ENCODE measurements around the gene BRINP3. TPM values are rescaled to one million over a fixed set of nuclear protein-coding genes. Genes with fewer than 3 reads are reported as not detected.

Gene BRINP3
- total and polyA plus RNA-seq, 2 donors (not counting 3 experiments of a cell fraction or from before 2014, with no cell fraction given) = not detected

- ChIA-PET CTCF (no interaction called here), POLR2A (no interaction called here)
- no peaks in the 10 kb centered on the region for H3K9me1 ChIP-seq (replicated peaks; ENCODE audit: control insufficient read depth, extremely low read depth, insufficient read depth, low read length)
- H2AFZ ChIP-seq (ENCODE audit: low read depth, low read length) = no peak overlapping the region
- no peak overlapping the region for H3K9ac ChIP-seq (replicated peaks; ENCODE audit: extremely low read depth, insufficient read depth, low read length)
- H3K9me3 ChIP-seq (replicated peaks; ENCODE audit: control insufficient read depth, insufficient read depth, low read length) = no peaks in the 10 kb centered on the region
- DNase-seq (ENCODE audit: low read depth, low spot score) (no peak), FAIRE-seq (no peak)
- H3K27ac ChIP-seq (ENCODE audit: insufficient read depth, low read depth, low read length) = no peak overlapping the region
- dilution Hi-C loops (cut with MboI; ENCODE audit: extremely low pct_ligation_motif_present, low sequenced_read_pairs) = no loop called here
- no peak overlapping the region for H3K4me2 ChIP-seq (ENCODE audit: insufficient read depth, low read length)
- no peaks in the 10 kb centered on the region for H3K4me1 ChIP-seq (ENCODE audit: control insufficient read depth, extremely low read depth, insufficient read depth, low read length)
- H3K79me2 ChIP-seq (ENCODE audit: control insufficient read depth, insufficient read depth, low read length) = no peaks in the 10 kb centered on the region
- no peak for TF ChIP-seq MYC (IDR thresholded peaks at IDR 0.05; ENCODE audit: low read depth, low read length)
- no peak for TF ChIP-seq GATA2 (IDR thresholded peaks at IDR 0.05; ENCODE audit: insufficient read depth, insufficient read length, low read depth, low read length)
- TF ChIP-seq, protein P1, sequence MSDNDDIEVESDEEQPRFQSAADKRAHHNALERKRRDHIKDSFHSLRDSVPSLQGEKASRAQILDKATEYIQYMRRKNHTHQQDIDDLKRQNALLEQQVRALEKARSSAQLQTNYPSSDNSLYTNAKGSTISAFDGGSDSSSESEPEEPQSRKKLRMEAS (IDR thresholded peaks at IDR 0.05; ENCODE audit: insufficient read depth, insufficient read length) = no peak
- H3K36me3 ChIP-seq (ENCODE audit: control insufficient read depth in 2 of 2, extremely low read depth in 1 of 2, insufficient read depth in 2 of 2, low read length in 2 of 2) = no peaks in the 10 kb centered on the region
- BruUV-seq (replicated peaks) = no TSS peak
- H3K4me3 ChIP-seq (replicated peaks in 1 of 3; ENCODE audit: insufficient read depth in 1 of 3, low read depth in 1 of 3, low read length in 3 of 3) = no peak overlapping the region
- no peaks in the 10 kb centered on the region for H3K27me3 ChIP-seq (ENCODE audit: control insufficient read depth in 2 of 2, insufficient read depth in 2 of 2, low read length in 2 of 2)
- no peaks in the 10 kb centered on the region for H4K20me1 ChIP-seq (replicated peaks; ENCODE audit: control insufficient read depth, extremely low read depth, insufficient read depth, low read length)
- intact Hi-C loops (cut with micrococcal nuclease) = no loop called here
These were observed 410.1 kb downstream of the BRINP3 start for GRCh38 chr1:190067592-190067991.

GRCh38 chr1:190066011-190066410 is 411.7 kb downstream of the BRINP3 start:
- ChIA-PET CTCF (interaction anchor here (3.5 kb wide), 1 partner anchor 10 kb away, joined by 13 read pairs; no protein-coding TSS in a partner anchor), POLR2A (no interaction called here)
- TF ChIP-seq EZH2 (IDR thresholded peaks at IDR 0.05; ENCODE audit: borderline replicate concordance, low read depth, low read length, severe bottlenecking) = no peak
- TF ChIP-seq, protein P2, sequence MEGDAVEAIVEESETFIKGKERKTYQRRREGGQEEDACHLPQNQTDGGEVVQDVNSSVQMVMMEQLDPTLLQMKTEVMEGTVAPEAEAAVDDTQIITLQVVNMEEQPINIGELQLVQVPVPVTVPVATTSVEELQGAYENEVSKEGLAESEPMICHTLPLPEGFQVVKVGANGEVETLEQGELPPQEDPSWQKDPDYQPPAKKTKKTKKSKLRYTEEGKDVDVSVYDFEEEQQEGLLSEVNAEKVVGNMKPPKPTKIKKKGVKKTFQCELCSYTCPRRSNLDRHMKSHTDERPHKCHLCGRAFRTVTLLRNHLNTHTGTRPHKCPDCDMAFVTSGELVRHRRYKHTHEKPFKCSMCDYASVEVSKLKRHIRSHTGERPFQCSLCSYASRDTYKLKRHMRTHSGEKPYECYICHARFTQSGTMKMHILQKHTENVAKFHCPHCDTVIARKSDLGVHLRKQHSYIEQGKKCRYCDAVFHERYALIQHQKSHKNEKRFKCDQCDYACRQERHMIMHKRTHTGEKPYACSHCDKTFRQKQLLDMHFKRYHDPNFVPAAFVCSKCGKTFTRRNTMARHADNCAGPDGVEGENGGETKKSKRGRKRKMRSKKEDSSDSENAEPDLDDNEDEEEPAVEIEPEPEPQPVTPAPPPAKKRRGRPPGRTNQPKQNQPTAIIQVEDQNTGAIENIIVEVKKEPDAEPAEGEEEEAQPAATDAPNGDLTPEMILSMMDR (IDR thresholded peaks at IDR 0.05; ENCODE audit: extremely low read depth in 1 of 2, insufficient read depth in 1 of 2, low read depth in 1 of 2, low read length in 2 of 2) = no peak
- TF ChIP-seq POLR2A (IDR thresholded peaks at IDR 0.05; ENCODE audit: low read depth, low read length) = no peak
- TF ChIP-seq FOS (IDR thresholded peaks at IDR 0.05; ENCODE audit: borderline replicate concordance, insufficient read depth, low read length) = no peak
- no peak for TF ChIP-seq POLR2AphosphoS5 (IDR thresholded peaks at IDR 0.05; ENCODE audit: insufficient read depth, low read depth, low read length)
- TF ChIP-seq MYC (IDR thresholded peaks at IDR 0.05; ENCODE audit: low read depth, low read length) = no peak
- TF ChIP-seq GATA2 (IDR thresholded peaks at IDR 0.05; ENCODE audit: insufficient read depth, insufficient read length, low read depth, low read length) = no peak
- no peak for TF ChIP-seq JUN (IDR thresholded peaks at IDR 0.05; ENCODE audit: borderline replicate concordance, insufficient read depth, insufficient read length, low read depth)
- TF ChIP-seq, protein P1 (IDR thresholded peaks at IDR 0.05; ENCODE audit: insufficient read depth, insufficient read length) = no peak
- H3K79me2 ChIP-seq (ENCODE audit: control insufficient read depth, insufficient read depth, low read length) = no peaks in the 10 kb centered on the region
- BruUV-seq (replicated peaks) = no TSS peak
- dilution Hi-C loops (cut with MboI; ENCODE audit: extremely low pct_ligation_motif_present, low sequenced_read_pairs) = no loop called here
- H2AFZ ChIP-seq (ENCODE audit: low read depth, low read length) = no peak overlapping the region
- H3K27ac ChIP-seq (ENCODE audit: insufficient read depth, low read depth, low read length) = no peak overlapping the region
- H4K20me1 ChIP-seq (replicated peaks; ENCODE audit: control insufficient read depth, extremely low read depth, insufficient read depth, low read length) = no peaks in the 10 kb centered on the region
- H3K9me3 ChIP-seq (replicated peaks; ENCODE audit: control insufficient read depth, insufficient read depth, low read length) = no peaks in the 10 kb centered on the region
- no peak overlapping the region for H3K4me3 ChIP-seq (replicated peaks in 1 of 3; ENCODE audit: insufficient read depth in 1 of 3, low read depth in 1 of 3, low read length in 3 of 3)
- H3K4me1 ChIP-seq (ENCODE audit: control insufficient read depth, extremely low read depth, insufficient read depth, low read length) = no peaks in the 10 kb centered on the region
- intact Hi-C loops (cut with micrococcal nuclease) = no loop called here
- H3K9me1 ChIP-seq (replicated peaks; ENCODE audit: control insufficient read depth, extremely low read depth, insufficient read depth, low read length) = no peaks in the 10 kb centered on the region
- H3K9ac ChIP-seq (replicated peaks; ENCODE audit: extremely low read depth, insufficient read depth, low read length) = no peak overlapping the region
- no peak for FAIRE-seq
- no peak overlapping the region for H3K4me2 ChIP-seq (ENCODE audit: insufficient read depth, low read length)
- no peaks in the 10 kb centered on the region for H3K27me3 ChIP-seq (ENCODE audit: control insufficient read depth in 2 of 2, insufficient read depth in 2 of 2, low read length in 2 of 2)
- H3K36me3 ChIP-seq (ENCODE audit: control insufficient read depth in 2 of 2, extremely low read depth in 1 of 2, insufficient read depth in 2 of 2, low read length in 2 of 2) = no peaks in the 10 kb centered on the region
- DNase-seq (ENCODE audit: low read depth, low spot score) = no peak

Measured in endothelial cell of umbilical vein (primary cell).